ENCODE data around the gene TYW1B.
"Not testable (repeated sequence)": the region's sequence is repeated elsewhere in the genome, so short reads cannot be mapped to it uniquely, and the experiment has no call there.

The TYW1B gene

GRCh38 chr7:72760602-72761001, 67.4 kb downstream of the TYW1B start:
- no peak for DNase-seq (ENCODE audit: low read depth in 2 of 3, low spot score in 1 of 3)

- DNase-seq (ENCODE audit: low read depth in 2 of 3, low spot score in 1 of 3), result no peak
These were observed 73.7 kb downstream of the TYW1B start for GRCh38 chr7:72754312-72754711.

GRCh38 chr7:72753781-72754180, 74.2 kb downstream of the TYW1B start:
- DNase-seq (ENCODE audit: low read depth in 2 of 3, low spot score in 1 of 3), result no peak

GRCh38 chr7:72753229-72753628, 74.8 kb downstream of the TYW1B start:
- DNase-seq (ENCODE audit: low read depth in 2 of 3, low spot score in 1 of 3), result not testable (repeated sequence)

- DNase-seq (ENCODE audit: low read depth in 2 of 3, low spot score in 1 of 3), result no peak
These were observed 76.0 kb downstream of the TYW1B start for GRCh38 chr7:72751978-72752377.

GRCh38 chr7:72751378-72751777, 76.6 kb downstream of the TYW1B start:
- DNase-seq (ENCODE audit: low read depth in 2 of 3, low spot score in 1 of 3), result no peak

- DNase-seq (ENCODE audit: low read depth in 2 of 3, low spot score in 1 of 3), result not testable (repeated sequence)
These were observed 79.4 kb downstream of the TYW1B start for GRCh38 chr7:72748649-72749048.

GRCh38 chr7:72744244-72744926, 83.6 kb downstream of the TYW1B start:
- not testable (repeated sequence) for DNase-seq (ENCODE audit: low read depth in 2 of 3, low spot score in 1 of 3)

- not testable (repeated sequence) for DNase-seq (ENCODE audit: low read depth in 2 of 3, low spot score in 1 of 3)
These were observed 84.2 kb downstream of the TYW1B start for GRCh38 chr7:72743801-72744200.

- DNase-seq (ENCODE audit: low read depth in 2 of 3, low spot score in 1 of 3), result not testable (repeated sequence)
These were observed 88.3 kb downstream of the TYW1B start for GRCh38 chr7:72739716-72740115.

GRCh38 chr7:72735855-72736254, 92.1 kb downstream of the TYW1B start:
- DNase-seq (ENCODE audit: low read depth in 2 of 3, low spot score in 1 of 3), result not testable (repeated sequence)

- DNase-seq (ENCODE audit: low read depth in 2 of 3, low spot score in 1 of 3), result not testable (repeated sequence)
These were observed 97.2 kb downstream of the TYW1B start for GRCh38 chr7:72730815-72731214.

GRCh38 chr7:72730384-72730783, 97.6 kb downstream of the TYW1B start:
- not testable (repeated sequence) for DNase-seq (ENCODE audit: low read depth in 2 of 3, low spot score in 1 of 3)

GRCh38 chr7:72729130-72729529, 98.9 kb downstream of the TYW1B start:
- DNase-seq (ENCODE audit: low read depth in 2 of 3, low spot score in 1 of 3), result not testable (repeated sequence)

- not testable (repeated sequence) for DNase-seq (ENCODE audit: low read depth in 2 of 3, low spot score in 1 of 3)
These were observed 105.3 kb downstream of the TYW1B start for GRCh38 chr7:72722694-72723093.

- not testable (repeated sequence) for DNase-seq (ENCODE audit: low read depth in 2 of 3, low spot score in 1 of 3)
These were observed 107.1 kb downstream of the TYW1B start for GRCh38 chr7:72720890-72721289.

GRCh38 chr7:72717252-72717774, 110.7 kb downstream of the TYW1B start:
- not testable (repeated sequence) for DNase-seq (ENCODE audit: low read depth in 2 of 3, low spot score in 1 of 3)

GRCh38 chr7:72711927-72712326, 116.1 kb downstream of the TYW1B start:
- not testable (repeated sequence) for DNase-seq (ENCODE audit: low read depth in 2 of 3, low spot score in 1 of 3)

- no peak for DNase-seq (ENCODE audit: low read depth in 2 of 3, low spot score in 1 of 3)
These were observed 117.0 kb downstream of the TYW1B start for GRCh38 chr7:72710983-72711382.

GRCh38 chr7:72709909-72710308, 118.1 kb downstream of the TYW1B start:
- DNase-seq (ENCODE audit: low read depth in 2 of 3, low spot score in 1 of 3), result no peak

- DNase-seq (ENCODE audit: low read depth in 2 of 3, low spot score in 1 of 3), result not testable (repeated sequence)
These were observed 119.5 kb downstream of the TYW1B start for GRCh38 chr7:72708371-72709050.

GRCh38 chr7:72706521-72706920, 121.5 kb downstream of the TYW1B start:
- DNase-seq (ENCODE audit: low read depth in 2 of 3, low spot score in 1 of 3), result no peak
